Erythroblast (primary cell): ENCODE results near the gene UBL4A.
"Not testable (repeated sequence)": the region's sequence is repeated elsewhere in the genome, so short reads cannot be mapped to it uniquely, and the experiment has no call there.

Experiments used
- DNase-seq, 2 experiments: peaks; one replicate each; lab custom pipeline; 2025; lab: John Stamatoyannopoulos, UW
- GATA1 ChIP-seq: IDR thresholded peaks from 2 replicates; pipeline ENCODE4 v1.6.1; 2011; ENCODE audit warnings: low read depth, mild to moderate bottlenecking, control low read depth, low read length, moderate library complexity
- POLR2A ChIP-seq: IDR thresholded peaks from 2 replicates; pipeline ENCODE4 v1.6.1; 2011; ENCODE audit warnings: mild to moderate bottlenecking, low read length

UBL4A gene

GRCh38 chrX:154515966-154516655 lies 29.7 kb upstream of the UBL4A start, which contains the start of gene FAM3A:
TSS of gene FAM3A (minus strand) at chrX:154516232. CDS start at chrX:154515772, 460 bp downstream.
- DNase-seq: peak; percentile 93 to 96
- no peak for TF ChIP-seq GATA1
- peak; percentile 82 for TF ChIP-seq POLR2A

- TF ChIP-seq POLR2A (no peak), GATA1 (no peak)
Measured at GRCh38 chrX:154515090-154515965, 28.9 kb upstream of the UBL4A start.

DNA sequence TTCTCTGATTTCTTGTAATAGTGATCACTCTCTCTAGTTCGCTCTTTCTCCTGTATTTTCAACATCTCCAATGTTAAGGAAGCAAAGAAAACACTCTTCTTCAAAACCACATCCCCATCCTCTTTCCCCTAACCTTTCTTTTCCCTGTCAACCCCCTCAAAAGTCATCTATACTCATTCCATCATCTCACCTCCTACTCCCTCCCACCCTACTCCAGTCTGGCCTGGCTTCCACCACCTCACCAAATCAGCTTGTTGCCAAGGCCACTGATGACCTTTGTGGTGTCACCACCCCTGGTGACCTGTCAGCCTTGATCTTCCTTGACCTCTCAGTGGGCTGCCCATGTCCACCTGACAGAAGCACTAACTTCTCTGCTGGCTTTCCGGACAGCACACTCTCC lies 27.3 kb upstream of the UBL4A start:
- DNase-seq: no peak
- no peak for TF ChIP-seq GATA1
- no peak for TF ChIP-seq POLR2A

More at GRCh38 chrX:154515090-154515965, 28.9 kb upstream of the UBL4A start:
- peak; percentile 59 to 69 for DNase-seq

DNA sequence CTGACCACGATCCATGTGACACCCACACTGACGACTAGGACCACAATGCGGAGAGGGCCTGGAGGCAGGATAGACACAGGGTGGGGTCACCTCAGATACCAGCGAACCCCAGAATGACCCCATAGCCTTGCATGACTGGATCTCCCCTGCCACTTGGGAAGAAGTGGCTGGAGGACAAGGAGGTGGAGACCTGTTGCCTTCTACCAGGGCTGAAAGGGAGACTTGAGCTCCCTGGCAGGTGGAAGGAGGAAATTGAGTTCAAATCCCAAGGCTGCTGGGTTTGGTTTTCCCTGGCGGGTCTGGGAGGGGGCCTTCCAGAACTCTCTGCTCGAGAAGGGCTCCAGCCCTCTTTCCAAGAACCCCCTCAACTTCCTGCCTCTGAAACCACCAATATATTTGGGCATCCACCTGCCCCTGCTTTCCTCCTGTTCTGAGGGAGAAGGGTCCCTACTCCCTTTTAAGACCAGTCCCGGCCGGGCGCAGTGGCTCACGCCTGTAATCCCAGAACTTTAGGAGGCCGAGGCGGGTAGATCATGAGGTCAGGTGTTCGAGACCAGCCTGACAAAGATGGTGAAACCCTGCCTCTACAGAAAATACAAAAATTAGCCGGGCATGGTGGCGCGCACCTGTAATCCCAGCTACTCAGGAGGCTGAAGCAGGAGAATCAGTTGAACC lies 26.6 kb upstream of the UBL4A start:
- TF ChIP-seq POLR2A: no peak
- no peak for TF ChIP-seq GATA1
- no peak for DNase-seq

- TF ChIP-seq GATA1 (no peak), POLR2A (no peak)
- no peak for DNase-seq
Measured at GRCh38 chrX:154511761-154512160, 25.3 kb upstream of the UBL4A start.

DNA sequence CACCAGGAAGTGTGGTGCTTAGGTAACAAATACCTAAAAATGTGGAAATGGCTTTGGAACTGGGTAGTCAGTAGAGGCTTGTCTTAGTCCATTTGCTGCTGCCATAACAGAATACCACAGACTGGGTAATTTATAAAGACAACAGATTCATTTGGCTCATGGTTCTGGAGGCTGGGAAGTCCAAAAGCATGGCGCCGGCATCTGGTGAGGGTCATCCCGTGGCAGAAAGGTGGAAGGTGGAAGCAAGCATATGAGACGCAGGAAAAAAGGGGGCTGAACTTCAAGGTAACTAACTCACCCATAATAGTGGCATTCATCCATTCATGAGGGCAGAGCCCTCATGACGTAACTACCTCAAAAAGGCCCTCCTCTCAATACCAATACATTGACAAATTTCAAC lies 23.0 kb upstream of the UBL4A start:
- DNase-seq: no peak
- TF ChIP-seq POLR2A: no peak
- TF ChIP-seq GATA1: no peak

DNA sequence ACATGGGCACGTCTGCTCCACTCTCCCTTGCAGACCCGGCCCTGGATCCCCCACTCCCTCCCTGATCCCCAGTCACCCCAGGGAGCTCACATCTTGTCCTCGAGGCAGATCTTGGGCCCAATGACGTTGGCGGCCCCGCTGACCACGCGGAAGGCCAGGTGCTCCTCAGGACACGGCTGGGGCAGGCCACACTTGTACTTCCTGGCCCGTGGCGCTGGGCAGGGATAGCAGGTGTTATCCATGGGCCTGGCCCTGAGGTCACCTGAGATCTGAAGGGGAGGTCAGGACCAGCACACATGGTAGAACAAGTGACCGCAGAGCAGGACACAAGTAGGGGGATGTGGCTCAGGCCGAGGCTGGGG lies 21.9 kb upstream of the UBL4A start:
- DNase-seq: no peak
- TF ChIP-seq POLR2A (no peak), GATA1 (no peak)

- TF ChIP-seq POLR2A: no peak
- no peak for TF ChIP-seq GATA1
- DNase-seq: no peak
Measured at GRCh38 chrX:154507673-154508383, 21.4 kb upstream of the UBL4A start.

DNA sequence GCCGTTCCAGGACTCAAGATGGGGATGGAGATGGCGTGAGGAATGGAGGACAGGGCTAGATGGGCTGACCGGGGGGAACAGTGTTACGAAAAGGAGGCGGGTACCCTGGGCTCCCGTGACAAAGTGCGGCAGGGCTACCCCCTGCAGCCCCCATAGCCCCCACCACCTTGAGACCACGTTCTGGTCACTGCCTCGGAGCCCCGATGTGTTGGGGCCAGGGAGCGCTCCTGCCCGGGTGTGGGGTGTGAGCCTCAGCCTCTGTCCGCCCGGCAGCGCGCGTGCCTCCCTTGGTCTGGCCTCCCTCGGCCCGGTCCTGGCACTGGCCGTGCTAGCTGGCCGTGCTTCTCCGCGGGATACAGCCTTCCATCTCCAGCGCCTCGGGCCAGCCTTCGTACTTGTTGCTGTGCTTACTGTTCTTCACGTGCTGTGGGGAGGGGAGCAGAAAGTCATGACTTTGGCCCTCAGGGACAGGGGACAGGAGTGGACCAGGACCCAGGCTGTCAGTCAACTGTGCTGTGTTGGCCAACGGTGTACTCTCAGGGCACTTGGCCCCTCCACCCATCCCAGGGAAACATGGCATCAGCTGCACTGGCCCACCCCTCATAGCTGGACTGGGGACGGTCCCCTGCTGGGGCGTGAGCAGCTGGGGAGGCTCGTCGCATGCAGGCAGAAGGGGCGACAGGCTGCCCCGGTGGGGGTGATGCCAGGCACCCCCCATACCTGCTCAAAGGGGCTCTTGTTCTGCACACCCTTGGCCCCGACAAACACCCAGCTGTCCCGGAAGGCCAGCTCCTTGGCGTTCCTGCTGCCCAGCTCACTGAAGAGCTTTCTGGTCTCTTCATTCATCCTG lies 20.3 kb upstream of the UBL4A start:
- TF ChIP-seq GATA1 (no peak), POLR2A (no peak)
- no peak for DNase-seq

DNA sequence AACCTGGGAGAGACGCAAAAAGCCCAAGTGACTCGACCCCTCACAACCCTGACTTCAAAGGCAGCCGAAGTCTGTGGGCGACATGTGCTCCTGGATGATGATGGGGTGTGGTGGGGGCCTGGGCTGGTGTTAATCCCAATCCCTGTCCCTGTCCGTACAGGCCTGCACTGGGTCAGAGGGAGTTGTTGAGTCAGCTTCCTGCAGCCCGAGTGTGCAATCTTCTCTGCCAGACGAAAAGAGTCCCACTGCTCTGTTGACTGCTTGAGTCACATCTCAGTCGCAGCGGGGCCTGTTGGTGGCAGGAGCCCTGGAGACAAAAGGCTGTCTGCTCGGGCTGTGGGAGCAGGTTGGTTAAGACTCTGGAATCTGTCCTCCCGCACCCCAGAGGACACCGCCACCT lies 19.3 kb upstream of the UBL4A start:
- TF ChIP-seq POLR2A (no peak), GATA1 (no peak)
- DNase-seq: no peak

- TF ChIP-seq GATA1 (no peak), POLR2A (no peak)
- DNase-seq: no peak
Measured at GRCh38 chrX:154502989-154503388, 16.6 kb upstream of the UBL4A start.

GRCh38 chrX:154502098-154502497 lies 15.7 kb upstream of the UBL4A start:
- no peak for DNase-seq
- TF ChIP-seq GATA1: no peak
- no peak for TF ChIP-seq POLR2A

GRCh38 chrX:154501423-154501822 lies 15.0 kb upstream of the UBL4A start:
- not testable (repeated sequence) for DNase-seq

- peak; percentile 31 to 36 for DNase-seq
Measured at GRCh38 chrX:154496591-154497137, 10.2 kb upstream of the UBL4A start.
